ENCODE measurements around the gene L3MBTL4.

- TF ChIP-seq TCF4 (CRISPR knock-in tag; IDR thresholded peaks at IDR 0.05; ENCODE audit: borderline replicate concordance) (no peak), SNAI2 (CRISPR knock-in tag; IDR thresholded peaks at IDR 0.05) (no peak), ZNF70 (CRISPR knock-in tag; IDR thresholded peaks at IDR 0.05) (no peak), PPARA (CRISPR knock-in tag; IDR thresholded peaks at IDR 0.05; ENCODE audit: borderline replicate concordance) (no peak), RARB (CRISPR knock-in tag; IDR thresholded peaks at IDR 0.05) (no peak), CSRNP3 (CRISPR knock-in tag; IDR thresholded peaks at IDR 0.05) (no peak)
- TF ChIP-seq, protein P1, sequence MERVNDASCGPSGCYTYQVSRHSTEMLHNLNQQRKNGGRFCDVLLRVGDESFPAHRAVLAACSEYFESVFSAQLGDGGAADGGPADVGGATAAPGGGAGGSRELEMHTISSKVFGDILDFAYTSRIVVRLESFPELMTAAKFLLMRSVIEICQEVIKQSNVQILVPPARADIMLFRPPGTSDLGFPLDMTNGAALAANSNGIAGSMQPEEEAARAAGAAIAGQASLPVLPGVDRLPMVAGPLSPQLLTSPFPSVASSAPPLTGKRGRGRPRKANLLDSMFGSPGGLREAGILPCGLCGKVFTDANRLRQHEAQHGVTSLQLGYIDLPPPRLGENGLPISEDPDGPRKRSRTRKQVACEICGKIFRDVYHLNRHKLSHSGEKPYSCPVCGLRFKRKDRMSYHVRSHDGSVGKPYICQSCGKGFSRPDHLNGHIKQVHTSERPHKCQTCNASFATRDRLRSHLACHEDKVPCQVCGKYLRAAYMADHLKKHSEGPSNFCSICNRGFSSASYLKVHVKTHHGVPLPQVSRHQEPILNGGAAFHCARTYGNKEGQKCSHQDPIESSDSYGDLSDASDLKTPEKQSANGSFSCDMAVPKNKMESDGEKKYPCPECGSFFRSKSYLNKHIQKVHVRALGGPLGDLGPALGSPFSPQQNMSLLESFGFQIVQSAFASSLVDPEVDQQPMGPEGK (CRISPR knock-in tag; IDR thresholded peaks at IDR 0.05; ENCODE audit: borderline replicate concordance) = no peak
- TF ChIP-seq, protein P2, sequence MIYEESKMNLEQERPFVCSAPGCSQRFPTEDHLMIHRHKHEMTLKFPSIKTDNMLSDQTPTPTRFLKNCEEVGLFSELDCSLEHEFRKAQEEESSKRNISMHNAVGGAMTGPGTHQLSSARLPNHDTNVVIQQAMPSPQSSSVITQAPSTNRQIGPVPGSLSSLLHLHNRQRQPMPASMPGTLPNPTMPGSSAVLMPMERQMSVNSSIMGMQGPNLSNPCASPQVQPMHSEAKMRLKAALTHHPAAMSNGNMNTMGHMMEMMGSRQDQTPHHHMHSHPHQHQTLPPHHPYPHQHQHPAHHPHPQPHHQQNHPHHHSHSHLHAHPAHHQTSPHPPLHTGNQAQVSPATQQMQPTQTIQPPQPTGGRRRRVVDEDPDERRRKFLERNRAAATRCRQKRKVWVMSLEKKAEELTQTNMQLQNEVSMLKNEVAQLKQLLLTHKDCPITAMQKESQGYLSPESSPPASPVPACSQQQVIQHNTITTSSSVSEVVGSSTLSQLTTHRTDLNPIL (CRISPR knock-in tag; IDR thresholded peaks at IDR 0.05; ENCODE audit: low read depth) = no peak
Observed at GRCh38 chr18:6266212-6266611, 148.5 kb downstream of the L3MBTL4 start.
